Measurements from ENCODE around the gene GSTM3.
"Not testable (repeated sequence)": the region's sequence is repeated elsewhere in the genome, so short reads cannot be mapped to it uniquely, and the experiment has no call there.

The GSTM3 gene

DNA sequence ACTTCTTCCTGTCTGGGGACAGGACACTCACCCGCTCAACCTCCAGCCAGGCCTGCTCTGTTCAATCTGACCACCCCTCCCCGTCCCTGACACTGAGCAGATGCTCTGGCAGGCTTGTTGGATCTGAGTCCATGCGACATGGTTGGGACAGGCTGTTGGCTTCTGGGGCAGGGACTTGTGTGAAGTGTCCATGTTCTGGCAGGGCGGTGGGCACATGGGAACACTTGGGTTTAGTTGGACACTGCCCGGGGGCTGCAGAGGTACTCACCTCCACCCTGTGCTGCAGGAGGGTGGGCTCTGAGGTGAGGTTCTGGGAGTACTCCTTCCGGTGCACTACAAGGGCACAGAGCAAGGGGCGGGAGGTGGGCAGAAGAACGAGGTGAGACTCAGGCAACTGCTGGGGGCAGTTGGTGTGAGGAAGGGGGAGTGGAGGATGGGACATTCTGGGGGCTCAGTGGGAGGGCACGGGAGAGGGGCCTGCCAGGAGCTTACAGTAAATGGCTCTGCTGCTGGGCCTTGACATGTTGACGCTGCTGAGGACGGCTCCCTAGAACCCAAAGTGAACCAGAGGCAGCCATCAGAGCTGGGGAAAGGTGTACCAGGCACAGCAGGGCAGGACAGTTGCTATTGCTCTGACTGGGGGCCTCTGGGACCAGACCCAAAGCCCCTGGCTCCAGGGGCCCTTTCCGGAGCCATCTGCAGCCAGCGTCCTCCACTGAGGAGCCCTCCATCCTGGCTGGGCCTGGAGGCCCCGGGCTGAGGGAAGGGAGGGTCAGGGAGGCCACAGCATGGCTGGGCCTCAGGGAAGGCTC is 20.6 kb upstream of the GSTM3 start:
- DNase-seq (ENCODE audit: low read depth), result no peak

DNA sequence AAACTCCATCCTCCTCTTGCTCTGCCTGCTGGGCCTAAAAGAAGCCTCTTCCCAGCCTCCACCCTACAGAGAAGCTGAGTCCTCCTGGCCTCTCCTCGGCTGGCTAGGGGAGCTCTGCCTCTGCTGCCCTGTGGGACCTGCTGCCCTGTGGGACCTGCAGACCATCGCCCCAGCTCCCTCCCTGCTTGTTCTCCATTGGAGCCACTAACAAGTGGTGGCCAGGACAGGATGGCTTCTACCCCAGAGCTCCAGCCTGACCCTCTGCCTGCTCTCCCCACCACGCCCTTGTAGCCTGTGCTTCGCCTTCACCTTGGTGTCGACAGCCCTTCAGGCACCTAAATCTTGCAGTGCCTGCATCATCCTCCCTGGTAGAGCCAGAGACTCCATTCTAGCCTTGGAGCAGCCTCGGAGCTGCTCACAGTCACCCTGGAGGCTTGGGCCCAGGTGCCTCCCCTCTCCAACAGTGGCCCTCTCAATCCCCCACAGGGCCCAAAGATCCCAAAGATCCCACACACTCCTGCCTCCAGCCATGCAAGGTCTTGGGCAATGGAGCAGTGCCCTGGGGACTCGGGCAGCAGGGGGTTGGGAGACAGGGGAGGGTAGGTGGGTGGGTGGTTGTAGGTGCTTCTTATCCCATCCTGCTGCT is 19.9 kb upstream of the GSTM3 start:
- DNase-seq (ENCODE audit: low read depth), result no peak

DNA sequence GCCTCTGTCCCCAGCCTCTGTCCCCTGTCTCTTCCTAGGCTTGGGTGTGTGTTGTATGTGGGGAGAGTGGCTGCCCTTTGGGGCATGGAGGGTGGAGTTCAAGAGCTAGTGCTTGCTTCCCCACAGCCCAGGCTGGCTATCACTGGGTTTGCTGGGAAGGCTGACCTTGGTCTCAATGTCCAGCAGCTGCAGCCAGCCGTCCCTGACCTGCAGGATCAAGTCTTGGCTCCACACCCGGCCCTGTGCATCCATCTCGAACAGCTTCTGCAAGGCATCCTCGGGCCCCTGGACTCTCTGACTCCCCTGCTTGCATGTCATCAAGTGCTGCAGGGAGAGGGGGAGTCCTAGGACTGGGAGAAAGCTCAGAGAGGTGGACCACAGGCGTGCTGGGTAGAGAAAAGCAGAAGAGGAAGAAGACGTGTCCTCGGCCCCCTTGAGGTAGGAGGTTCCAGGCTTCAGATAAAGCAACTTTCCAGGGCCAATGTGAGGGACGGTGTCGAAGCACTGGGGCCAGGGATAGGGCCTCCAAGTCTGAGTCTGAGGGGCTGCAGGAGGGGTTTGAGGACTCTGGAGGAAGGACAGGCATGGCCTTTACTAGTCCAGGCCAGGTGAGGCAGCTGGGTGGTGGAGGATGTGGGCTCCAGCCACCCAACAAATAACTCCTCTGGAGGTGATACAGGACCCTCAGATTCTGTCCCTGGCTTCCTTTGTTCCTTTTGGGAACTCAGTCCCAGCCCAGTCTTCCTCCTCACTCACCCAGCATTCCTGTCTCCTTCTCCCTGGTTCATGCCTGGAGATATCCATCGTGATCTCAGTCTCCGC is 18.9 kb upstream of the GSTM3 start:
- DNase-seq (ENCODE audit: low read depth), result no peak

DNA sequence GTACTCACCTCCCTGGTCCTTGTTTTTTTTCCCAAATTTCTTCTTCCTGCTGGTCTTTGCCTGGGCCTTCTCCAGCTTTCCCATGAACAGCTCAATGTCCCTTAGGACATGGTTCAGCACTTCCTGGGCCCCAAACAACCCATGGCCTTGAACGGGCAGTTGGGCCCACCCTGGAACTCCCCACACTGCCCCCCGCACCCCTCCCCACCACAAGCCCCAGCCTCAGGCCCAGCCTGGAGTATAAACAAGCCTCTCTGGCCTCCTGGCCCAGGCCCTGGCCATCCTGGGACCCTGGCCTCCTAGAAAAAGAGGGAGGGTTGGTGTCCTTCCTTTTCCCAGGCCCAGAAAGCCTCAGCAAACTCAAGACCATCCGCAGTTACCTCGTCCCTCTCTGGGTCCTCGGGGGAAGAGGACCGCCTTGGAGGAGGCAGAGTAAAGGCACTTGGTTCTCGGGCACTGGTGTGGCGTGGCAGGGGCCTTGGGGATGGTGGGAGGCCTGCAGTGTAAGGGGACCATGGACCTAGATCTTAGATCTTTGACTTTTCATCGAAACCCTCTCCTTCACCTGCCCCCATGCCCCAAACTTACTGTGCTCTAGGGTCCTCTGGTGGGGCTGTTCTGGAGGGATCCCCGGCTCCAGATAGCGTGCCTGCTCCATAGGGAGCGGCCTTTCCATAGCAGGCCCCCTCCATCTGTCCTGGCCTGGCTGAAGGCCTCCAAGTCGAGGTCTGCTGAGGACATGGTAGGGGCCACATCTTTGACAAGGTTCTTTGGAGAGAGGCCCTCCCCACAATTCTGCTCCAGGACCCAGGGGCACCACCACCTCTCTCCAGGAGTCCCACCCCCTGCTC is 17.3 kb upstream of the GSTM3 start:
- DNase-seq (ENCODE audit: low read depth), result no peak

DNA sequence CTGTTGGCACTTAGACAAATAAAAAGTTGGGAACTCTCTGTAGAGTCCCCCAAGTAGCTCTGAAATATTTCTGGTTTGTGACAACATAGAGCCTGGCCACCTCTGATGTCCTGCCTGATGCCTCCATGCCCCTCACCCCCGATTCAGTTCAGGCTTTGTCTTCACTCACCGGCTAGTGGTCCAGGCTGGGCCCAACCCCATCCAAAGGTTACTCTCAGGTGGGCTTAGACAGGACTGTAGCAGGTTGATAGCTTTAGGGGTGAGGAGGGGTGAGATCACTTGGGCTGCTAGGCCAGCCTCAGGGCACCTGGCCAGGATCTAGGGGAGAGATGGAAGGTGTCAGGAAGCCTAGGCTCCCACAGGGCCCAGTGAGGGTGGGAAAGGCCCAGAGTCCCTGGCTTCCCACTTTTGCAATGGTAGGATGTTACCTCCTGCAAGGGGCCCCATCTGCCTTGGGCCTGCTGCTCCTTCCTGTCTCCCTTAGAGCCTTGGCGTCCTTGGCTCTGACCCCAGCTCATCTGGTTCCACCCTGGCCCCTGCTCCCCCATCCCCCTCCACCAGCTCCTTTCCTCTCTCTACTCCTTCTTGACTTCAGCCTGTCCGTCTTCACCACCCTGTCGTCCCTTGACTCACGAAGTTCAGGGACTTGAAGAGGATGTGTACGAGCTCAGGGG is 16.1 kb upstream of the GSTM3 start:
- DNase-seq (ENCODE audit: low read depth), result no peak

DNA sequence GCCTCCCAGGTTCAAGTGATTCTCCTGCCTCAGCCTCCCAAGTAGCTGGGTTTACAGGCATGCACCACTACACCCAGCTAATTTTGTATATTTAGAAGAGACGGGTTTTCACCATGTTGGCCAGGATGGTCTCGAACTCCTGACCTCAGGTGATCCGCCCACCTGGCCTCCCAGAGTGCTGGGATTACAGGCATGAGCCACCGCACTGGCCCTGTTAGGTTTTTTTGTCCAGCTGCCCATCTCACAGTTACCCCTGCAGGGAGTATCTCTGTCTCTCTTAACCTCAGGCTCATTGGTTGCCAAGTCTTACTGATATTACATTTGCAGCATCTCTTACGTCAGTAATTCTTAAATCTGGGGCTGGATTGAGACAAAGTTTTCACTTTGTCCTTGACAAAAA is 15.5 kb upstream of the GSTM3 start:
- DNase-seq (ENCODE audit: low read depth), result not testable (repeated sequence)

DNA sequence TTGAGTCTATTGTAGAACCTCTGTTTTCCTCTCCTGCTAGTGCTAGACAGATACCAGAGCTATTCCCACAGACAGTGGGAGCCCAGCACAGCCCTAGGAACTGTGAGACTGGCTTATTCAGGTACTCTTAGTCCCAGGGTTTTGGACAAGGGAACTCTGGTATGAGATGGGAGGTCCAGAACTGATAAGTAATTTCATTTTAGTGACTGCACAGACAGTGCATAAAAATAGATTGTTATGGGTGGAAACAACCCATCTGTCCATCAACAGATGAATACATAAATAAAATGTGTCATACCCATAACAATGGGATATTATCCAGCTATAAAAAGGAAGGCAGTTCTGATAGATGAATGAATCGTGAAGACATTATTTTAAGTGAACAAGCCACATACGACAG is 13.9 kb upstream of the GSTM3 start:
- no peak for DNase-seq (ENCODE audit: low read depth)

DNA sequence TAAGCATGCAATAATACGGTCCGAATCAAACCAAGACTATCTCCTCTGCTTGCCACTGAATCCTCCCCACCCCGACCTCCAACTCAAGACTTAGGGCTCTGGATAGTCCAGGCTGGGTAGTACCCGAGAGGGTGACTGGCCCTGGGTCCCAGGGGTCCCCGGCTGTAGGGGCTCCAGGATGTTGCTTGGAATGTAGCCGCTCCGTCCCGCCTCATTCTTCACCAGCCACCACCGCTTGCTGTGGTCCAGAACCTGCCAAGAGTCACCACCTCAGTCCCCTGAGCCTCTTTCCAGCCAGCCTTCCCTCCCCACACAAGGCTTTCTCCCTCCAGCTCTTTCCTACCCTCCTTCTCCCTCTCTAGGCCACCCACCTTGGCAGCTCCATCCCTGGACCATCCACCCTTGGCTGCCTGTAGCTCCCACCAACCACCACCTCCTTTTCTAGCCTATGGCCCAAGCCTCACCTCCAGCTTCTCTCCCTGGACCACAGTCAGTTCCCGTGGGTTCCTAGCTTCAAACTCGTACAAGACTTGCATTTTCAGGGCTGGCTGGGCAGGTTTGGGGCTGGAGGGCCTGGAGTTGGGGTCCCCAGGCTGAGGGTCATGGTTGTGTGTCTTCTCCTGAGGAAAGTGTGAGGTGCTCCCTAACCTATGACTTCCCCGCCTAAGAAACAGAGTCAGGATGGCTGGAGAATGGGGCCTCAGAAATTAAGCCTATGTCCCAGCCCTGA is 10.9 kb upstream of the GSTM3 start:
- no peak for DNase-seq (ENCODE audit: low read depth)

DNA sequence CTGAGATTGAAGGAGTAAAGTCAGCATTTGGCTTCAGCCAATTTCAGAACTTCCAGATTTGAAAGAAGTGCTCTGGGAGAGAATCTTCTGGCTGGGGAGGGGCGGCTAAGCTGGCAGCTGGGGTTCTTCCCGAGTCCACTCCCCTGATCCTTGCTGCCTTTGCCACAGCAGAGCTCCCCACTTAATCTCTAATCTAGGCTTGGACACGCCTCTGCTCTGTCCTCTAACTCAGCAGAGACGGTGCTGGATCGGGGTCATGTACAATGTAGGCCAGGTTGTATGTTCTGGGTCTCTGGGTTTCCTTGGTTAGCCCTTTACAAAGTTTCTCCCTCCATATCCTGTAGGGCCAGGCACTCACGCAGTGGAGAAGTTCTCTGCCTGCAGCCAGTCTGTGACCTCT is 10.1 kb upstream of the GSTM3 start:
- DNase-seq (ENCODE audit: low read depth), result no peak

DNA sequence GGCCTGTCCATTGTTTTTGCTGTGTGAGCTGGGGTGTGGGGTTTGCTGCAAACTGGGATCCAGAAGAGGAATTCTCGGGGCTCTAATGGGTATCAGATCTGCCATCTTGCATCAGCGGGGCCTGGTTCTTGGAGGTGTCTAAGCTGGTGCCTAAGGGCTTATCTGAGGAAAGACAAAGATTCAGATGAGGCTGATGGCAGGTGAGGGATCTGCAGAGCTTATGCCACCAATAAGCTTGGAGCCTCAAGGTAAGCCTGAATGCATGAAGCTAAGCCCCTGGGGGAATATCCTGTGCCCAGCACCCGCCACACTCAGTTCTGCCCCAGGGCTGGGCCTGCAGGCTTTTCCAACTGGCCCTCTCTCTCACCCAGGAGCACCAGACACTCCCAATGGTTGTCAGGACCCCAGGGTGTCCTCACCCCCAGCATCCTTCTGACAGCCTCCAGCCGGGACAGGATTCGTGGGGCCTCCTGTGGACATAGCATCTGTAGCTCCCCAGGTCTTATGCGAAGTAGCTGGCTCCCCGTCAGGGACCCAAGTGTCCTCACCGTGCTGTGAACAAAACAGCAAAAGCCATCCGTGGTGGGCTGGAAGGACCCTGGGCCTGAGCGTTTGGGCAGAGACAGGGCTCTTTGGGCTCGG is 9.5 kb upstream of the GSTM3 start:
- no peak for DNase-seq (ENCODE audit: low read depth)

DNA sequence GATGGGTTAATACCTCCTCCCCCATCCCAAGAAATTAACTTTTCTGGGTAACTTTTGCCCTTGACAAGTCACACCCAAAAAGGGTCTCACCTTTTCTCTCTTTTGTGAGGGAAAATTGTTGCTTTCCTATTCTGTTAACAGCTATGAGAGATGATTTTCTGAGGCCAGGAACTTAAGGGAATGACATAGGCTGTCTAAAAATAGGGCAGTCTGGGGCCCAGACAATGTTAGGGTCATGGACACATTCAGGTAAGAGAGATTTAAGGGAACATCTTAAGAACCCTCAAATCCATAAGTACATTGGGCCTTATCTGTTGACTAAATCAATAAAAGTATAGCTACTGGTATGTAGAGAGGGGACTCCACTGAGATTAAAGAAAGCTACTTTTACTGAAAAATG is 8.4 kb upstream of the GSTM3 start:
- no peak for DNase-seq (ENCODE audit: low read depth)

DNA sequence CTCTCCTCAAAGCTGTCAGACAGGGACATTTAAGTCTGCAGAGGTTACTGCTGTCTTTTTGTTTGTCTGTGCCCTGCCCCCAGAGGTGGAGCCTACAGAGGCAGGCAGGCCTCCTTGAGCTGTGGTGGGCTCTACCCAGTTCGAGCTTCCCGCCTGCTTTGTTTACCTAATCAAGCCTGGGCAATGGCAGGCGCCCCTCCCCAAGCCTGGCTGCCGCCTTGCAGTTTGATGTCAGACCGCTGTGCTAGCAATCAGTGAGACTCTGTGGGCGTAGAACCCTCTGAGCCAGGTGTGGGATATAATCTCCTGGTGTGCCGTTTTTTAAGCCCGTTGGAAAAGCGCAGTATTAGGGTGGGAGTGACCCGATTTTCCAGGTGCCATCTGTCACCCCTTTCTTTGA is 7.5 kb upstream of the GSTM3 start:
- DNase-seq (ENCODE audit: low read depth), result not testable (repeated sequence)

DNA sequence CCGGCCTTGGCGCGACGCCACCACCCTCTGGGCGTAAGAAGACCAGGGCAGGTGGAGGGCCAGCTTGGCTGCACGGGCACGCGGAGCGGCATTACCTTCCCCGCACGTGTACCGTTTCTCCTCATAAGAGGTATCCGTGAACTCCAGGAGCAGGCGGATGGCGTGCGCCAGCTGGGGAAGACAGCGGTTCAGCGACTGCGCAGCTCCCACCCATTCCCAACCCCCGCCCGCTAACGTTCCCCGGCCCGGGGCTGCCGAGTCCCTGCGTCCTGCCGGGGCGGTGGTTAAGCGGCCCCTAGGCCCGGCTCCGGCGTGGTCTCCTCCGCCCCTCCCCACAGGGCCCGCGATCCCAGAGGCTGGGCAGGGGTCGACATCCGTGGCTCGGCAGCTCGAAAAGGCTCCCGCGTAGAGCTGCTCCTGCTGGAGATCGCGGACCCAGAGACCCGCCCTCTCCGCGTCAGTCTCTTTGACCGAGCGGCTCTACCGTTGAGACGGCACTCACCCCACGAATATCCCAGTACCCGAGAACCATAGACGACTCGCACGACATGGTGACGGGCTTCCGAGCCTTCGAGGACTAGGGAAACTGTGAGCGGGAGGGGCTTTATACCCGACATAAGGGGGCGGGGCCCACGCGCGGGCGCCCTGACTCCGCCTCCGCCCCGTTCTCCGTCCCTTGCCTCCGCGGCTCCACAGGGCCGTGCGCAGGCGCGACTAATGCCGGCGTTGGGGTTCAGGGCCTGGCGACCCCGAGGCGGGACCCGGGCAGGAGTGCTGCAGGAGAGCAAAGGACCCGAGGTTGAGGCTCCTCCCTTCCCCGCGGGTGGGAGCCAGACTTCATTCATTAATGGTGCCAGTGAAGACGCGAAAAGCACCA is 862 bp downstream of the GSTM3 start:
- no peak for DNase-seq (ENCODE audit: low read depth)

DNA sequence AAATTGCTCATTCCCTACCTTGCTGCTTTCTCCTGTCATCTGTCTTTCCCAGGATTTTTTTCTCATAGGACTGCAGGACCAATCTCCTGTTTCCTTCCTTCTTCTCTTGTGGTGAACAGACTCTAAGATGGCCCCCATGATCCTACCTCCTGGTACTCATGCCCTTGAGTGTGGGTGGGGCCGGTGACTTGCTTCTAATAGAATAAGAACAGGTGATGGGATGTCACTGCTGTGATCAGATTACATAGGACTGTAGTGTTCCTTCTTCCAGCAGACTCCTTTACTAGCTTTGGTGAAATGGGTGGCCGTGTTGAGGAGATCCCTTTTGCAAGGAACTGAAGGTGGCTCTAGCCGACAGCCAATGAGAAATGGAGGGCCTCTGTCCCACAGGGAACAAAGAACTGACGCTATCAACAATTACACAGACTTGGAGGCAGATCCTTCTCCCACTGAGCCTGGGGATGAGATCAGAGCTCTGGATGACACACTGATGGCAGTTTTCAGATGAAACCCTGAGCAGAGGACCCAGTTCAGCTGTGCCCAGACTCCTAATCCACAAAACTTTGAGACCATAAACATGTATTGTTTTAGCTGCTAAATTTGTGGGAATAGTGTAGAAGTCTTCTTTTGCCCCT is 7.5 kb downstream of the GSTM3 start:
- no peak for DNase-seq (ENCODE audit: low read depth)

DNA sequence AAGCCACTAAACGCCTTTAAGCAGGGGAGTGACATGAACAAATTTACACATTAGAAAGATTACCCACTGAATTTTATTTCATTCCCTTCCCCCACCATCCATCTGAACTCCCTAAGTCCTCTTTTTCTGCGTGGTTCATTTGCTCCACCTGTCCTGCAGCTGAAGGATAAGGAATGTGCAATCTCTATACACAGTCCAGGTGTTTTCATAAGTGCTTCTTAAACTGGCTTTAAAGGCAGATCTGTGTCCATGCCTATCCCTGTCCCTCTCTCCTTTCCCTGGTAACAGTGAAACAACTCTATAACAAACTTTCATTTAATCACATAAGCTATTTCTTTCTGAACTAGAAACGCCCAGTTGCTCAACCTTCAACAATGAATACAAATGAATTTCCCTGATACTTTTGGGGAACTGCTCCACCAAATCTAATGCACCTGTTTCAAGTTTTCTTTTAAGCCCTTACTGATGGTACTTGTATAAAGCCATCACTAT is 8.4 kb downstream of the GSTM3 start:
- DNase-seq (ENCODE audit: low read depth), result no peak

DNA sequence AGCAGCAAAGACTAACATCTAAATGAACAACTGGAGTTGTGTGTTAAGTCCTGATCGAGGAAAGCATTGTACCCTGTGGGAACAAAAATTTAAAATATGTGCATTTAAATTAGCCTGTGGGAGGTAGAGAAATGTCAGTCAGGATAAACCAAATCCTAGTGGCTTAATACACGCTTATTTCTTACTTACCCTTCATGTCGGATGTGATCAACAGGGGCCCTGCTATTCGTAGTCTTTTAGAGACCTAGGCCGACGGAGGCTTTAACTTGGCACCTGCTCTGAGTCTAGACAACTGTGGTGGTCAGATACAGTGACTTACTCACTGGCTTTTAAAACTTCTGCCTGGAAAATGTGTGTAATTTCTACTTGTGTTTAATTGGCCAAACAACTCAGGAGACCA is 10.2 kb downstream of the GSTM3 start:
- no peak for DNase-seq (ENCODE audit: low read depth)

DNA sequence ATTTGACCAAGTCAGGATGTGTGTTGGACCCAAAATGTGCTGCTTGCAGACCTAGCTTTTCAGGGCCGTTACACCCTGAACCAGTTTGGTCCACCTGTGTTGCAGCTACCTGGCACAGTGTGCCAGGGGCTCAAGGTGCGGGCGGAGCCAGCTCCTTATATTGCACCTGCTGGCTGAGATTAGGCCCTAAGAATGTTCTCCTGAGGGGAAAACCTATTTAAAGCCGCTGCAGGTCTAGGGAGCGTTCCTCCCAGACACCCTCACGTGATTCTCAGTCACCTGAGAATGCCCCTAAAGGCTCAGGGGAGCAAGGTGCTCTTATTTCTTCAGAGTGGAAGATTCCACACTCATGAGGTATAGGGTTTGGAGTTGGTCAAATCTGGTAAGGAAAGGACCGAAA is 12.0 kb downstream of the GSTM3 start:
- DNase-seq (ENCODE audit: low read depth), result no peak

DNA sequence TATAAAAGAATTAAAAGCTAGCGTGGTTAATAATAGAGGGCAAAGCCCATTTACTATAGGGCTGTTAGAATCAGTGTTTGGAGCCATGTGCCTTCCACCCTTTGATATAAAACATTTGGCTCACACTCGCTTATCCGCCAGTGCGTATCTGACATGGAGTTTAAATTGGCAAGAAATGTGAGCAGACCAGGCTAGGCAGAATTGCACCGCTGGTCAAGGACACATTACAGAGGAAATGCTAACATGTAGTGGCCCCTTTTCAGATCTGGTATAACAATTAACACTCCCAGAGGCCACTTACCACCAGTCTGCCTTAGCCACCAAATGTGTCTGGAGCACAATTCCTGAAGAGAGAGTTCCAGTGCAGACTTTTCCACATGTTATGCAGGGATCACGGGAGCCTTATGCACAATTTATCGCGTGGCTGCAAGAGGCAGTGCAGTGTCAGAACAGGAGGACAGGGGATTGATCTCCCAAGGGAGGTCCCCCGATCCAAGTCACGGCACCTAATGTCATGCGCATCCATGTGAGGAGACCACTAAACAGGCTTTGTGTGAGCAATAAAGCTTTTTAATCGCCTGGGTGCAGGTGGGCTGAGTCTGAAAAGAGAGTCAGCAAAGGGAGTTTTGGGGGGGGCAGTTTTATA is 14.0 kb downstream of the GSTM3 start:
- no peak for DNase-seq (ENCODE audit: low read depth)

Measured in GM04504 (cell line).